Panc1 (cell line): ENCODE measurements around the gene NXPH4. TPM values are rescaled to one million over a fixed set of nuclear protein-coding genes. Genes with fewer than 3 reads are reported as not detected.

Experiments
- ATAC-seq: fragments of 200-7000 bp; cut with Tn5 transposase; 2 replicates; pipeline ENCODE4 v1.9.1; 2020; ENCODE audit warnings: mild to moderate bottlenecking, moderate library complexity
- BruUV-seq: library from RNA; stranded (reverse); fragments of 400-500 nt; replicated peaks from 2 replicates; lab custom pipeline; 2021; lab: Mats Ljungman, UMichigan
- CTCF ChIA-PET: fragments of 300-600 bp; sonication (Branson Sonifier 250); formaldehyde crosslinking; loops from one replicate; lab custom pipeline; 2022; ENCODE audit warnings: antibody characterized with exemption; lab: Charles Lee
- POLR2A ChIA-PET: fragments of 300-600 bp; sonication (Branson Sonifier 250); formaldehyde crosslinking; loops from one replicate; lab custom pipeline; 2022; ENCODE audit warnings: antibody characterized with exemption; lab: Charles Lee
- DNase-seq: peaks from one replicate; pipeline ENCODE4 v3.0.0-alpha.2; 2010; ENCODE audit warnings: low read depth, low spot score
- H3K27ac ChIP-seq: 2 replicates; pipeline ENCODE4 v1.5.1; 2011; ENCODE audit warnings: mild to moderate bottlenecking, low read length, inconsistent platforms
- H3K27me3 ChIP-seq: fragments of 200-500 bp; sonication (Bioruptor generic); 2 replicates; pipeline ENCODE4 v1.6.0; 2014; ENCODE audit warnings: low read length, inconsistent platforms; ENCODE audit not compliant: control insufficient read depth, insufficient read depth
- H3K36me3 ChIP-seq: fragments of 200-500 bp; sonication (Bioruptor generic); 2 replicates; pipeline ENCODE4 v1.5.1; 2014; ENCODE audit warnings: inconsistent platforms, mild to moderate bottlenecking, low read length, moderate library complexity; ENCODE audit not compliant: control insufficient read depth, insufficient read depth
- H3K4me1 ChIP-seq: 2 replicates; pipeline ENCODE4 v1.5.1; 2011; ENCODE audit warnings: inconsistent platforms, mild to moderate bottlenecking, low read length, moderate library complexity; ENCODE audit not compliant: control insufficient read depth, insufficient read depth
- H3K4me3 ChIP-seq, 2 experiments: 2 replicates each; pipeline ENCODE4 v1.5.1; 2011 to 2012; ENCODE audit warnings: low read depth in 2 of 2, low read length in 2 of 2, mild to moderate bottlenecking in 2 of 2, inconsistent platforms in 1 of 2, moderate library complexity in 1 of 2
- H3K9me3 ChIP-seq: fragments of 200-500 bp; sonication (Bioruptor generic); 2 replicates; pipeline ENCODE4 v1.5.1; 2014; ENCODE audit warnings: low read depth, mild to moderate bottlenecking, inconsistent platforms, low read length, moderate library complexity; ENCODE audit not compliant: control insufficient read depth, insufficient read depth
- POLR2AphosphoS5 ChIP-seq: IDR thresholded peaks from 2 replicates; pipeline ENCODE4 v1.6.1; 2012; ENCODE audit warnings: mild to moderate bottlenecking, low read depth, low read length, moderate library complexity
- SIN3A ChIP-seq: IDR thresholded peaks from 2 replicates; pipeline ENCODE4 v1.6.1; 2012; ENCODE audit warnings: low read depth, mild to moderate bottlenecking, low read length, moderate library complexity, borderline replicate concordance; ENCODE audit not compliant: insufficient read depth
- TCF7L2 ChIP-seq: IDR thresholded peaks from 2 replicates; pipeline ENCODE4 v1.6.1; 2011; ENCODE audit warnings: mild to moderate bottlenecking, low read depth, low read length, inconsistent platforms
- in situ Hi-C: cut with HindIII; loops from 2 replicates; pipeline ENCODE4 v1.10.0; 2016; ENCODE audit warnings: low sequenced_read_pairs, low pct_unique_long_range_greater_than_20kb
- intact Hi-C: fragments of 100-400 bp; cut with micrococcal nuclease; formaldehyde crosslinking; loops from one replicate; pipeline ENCODE4 v1.10.0; 2022; ENCODE audit not compliant: unreplicated experiment
- total RNA-seq: library from RNA; stranded (reverse); gene quantifications from one replicate; pipeline ENCODE4 v1.2.1, GENCODE V29; 2021; ENCODE audit not compliant: unreplicated experiment
- TF ChIP-seq, protein P1 (sequence below): fragments of 450-650 bp; IDR thresholded peaks from 2 replicates; pipeline ENCODE4 v1.5.1; 2017; ENCODE audit warnings: mild to moderate bottlenecking
- TF ChIP-seq, protein P2 (sequence below), 2 experiments: IDR thresholded peaks; 2 replicates each; pipeline ENCODE4 v1.6.1; 2011 to 2012; ENCODE audit warnings: low read depth in 2 of 2, control low read depth in 1 of 2, low read length in 1 of 2, mild to moderate bottlenecking in 1 of 2, moderate library complexity in 1 of 2; ENCODE audit not compliant: insufficient read depth in 1 of 2

Gene NXPH4
- total RNA-seq, 1 experiment from 2014 or later, result 2.1 TPM

DNA sequence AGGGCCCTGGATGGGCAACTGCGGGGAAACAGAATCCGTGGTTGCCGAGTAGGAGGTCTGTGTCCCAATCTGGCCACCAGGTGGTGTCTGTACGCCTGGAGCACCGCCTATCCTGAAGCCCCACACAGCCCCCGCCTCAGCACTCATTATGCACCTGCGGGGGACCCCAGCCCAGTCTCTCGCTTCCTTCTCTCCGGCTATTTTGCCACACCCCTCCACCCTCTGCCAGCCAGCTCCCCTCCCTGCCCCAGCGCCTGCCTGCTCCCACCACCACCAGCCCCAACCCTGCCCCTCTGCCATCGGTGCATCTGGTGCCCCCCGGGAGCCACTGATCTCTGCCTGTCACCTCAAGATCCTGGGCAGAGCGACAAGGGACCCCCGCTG lies 2.2 kb upstream of the NXPH4 start:
- ChIA-PET POLR2A (no interaction called here), CTCF (interaction anchor here (0.5 to 2.8 kb wide), 6 partner anchors 10 to 93 kb away, joined by 3 to 26 read pairs (median 8); partner anchors contain the start of gene SHMT2)
- Histone ChIP-seq H3K36me3 (no peaks in the 10 kb centered on the region; the same call in 1 of the 2 replicates), H3K27me3 (peaks cover 10% of the 10 kb centered on the region), H3K27ac (no peak overlapping the region), H3K4me3 (no peak overlapping the region), H3K9me3 (no peaks in the 10 kb centered on the region), H3K4me1 (peaks cover 20% of the 10 kb centered on the region)
- TF ChIP-seq TCF7L2 (no peak), POLR2AphosphoS5 (no peak), SIN3A (no peak)
- TF ChIP-seq, protein P1, sequence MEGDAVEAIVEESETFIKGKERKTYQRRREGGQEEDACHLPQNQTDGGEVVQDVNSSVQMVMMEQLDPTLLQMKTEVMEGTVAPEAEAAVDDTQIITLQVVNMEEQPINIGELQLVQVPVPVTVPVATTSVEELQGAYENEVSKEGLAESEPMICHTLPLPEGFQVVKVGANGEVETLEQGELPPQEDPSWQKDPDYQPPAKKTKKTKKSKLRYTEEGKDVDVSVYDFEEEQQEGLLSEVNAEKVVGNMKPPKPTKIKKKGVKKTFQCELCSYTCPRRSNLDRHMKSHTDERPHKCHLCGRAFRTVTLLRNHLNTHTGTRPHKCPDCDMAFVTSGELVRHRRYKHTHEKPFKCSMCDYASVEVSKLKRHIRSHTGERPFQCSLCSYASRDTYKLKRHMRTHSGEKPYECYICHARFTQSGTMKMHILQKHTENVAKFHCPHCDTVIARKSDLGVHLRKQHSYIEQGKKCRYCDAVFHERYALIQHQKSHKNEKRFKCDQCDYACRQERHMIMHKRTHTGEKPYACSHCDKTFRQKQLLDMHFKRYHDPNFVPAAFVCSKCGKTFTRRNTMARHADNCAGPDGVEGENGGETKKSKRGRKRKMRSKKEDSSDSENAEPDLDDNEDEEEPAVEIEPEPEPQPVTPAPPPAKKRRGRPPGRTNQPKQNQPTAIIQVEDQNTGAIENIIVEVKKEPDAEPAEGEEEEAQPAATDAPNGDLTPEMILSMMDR, result peak; percentile 88
- TF ChIP-seq, protein P2, sequence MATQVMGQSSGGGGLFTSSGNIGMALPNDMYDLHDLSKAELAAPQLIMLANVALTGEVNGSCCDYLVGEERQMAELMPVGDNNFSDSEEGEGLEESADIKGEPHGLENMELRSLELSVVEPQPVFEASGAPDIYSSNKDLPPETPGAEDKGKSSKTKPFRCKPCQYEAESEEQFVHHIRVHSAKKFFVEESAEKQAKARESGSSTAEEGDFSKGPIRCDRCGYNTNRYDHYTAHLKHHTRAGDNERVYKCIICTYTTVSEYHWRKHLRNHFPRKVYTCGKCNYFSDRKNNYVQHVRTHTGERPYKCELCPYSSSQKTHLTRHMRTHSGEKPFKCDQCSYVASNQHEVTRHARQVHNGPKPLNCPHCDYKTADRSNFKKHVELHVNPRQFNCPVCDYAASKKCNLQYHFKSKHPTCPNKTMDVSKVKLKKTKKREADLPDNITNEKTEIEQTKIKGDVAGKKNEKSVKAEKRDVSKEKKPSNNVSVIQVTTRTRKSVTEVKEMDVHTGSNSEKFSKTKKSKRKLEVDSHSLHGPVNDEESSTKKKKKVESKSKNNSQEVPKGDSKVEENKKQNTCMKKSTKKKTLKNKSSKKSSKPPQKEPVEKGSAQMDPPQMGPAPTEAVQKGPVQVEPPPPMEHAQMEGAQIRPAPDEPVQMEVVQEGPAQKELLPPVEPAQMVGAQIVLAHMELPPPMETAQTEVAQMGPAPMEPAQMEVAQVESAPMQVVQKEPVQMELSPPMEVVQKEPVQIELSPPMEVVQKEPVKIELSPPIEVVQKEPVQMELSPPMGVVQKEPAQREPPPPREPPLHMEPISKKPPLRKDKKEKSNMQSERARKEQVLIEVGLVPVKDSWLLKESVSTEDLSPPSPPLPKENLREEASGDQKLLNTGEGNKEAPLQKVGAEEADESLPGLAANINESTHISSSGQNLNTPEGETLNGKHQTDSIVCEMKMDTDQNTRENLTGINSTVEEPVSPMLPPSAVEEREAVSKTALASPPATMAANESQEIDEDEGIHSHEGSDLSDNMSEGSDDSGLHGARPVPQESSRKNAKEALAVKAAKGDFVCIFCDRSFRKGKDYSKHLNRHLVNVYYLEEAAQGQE (IDR thresholded peaks at IDR 0.05; ENCODE audit: insufficient read depth in 1 of 2, low read depth in 2 of 2, low read length in 1 of 2), result no peak
- intact Hi-C loops (no loop called here), in situ Hi-C loops (no loop called here)
- no peak for DNase-seq
- ATAC-seq, result peak; percentile 69
- BruUV-seq, result no TSS peak

DNA sequence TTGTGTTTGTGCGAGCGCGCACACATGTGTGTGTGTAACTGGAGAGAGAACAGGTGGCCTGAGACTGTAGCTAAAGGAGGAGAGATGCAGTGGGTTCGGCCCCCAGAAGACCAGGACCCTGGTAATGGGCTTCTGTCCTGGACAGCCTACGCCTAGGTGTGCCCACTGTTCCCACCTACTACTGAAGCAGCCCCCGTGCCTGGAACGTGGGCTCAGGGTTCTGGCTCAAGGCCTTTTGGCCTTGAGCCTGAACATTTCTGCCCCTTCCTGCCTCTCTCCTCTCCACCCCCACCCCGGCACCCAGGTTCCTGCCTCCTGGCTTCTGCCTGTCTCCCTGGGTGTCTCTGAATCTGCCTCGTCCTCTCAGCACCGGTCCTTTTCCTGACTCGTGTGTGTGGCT lies 1.5 kb upstream of the NXPH4 start:
- Histone ChIP-seq H3K27me3 (peaks cover 10% of the 10 kb centered on the region), H3K4me1 (peaks cover 20% of the 10 kb centered on the region), H3K9me3 (no peaks in the 10 kb centered on the region), H3K4me3 (no peak overlapping the region), H3K27ac (no peak overlapping the region), H3K36me3 (no peaks in the 10 kb centered on the region; the same call in 1 of the 2 replicates)
- CTCF ChIA-PET, result interaction anchor here (2.8 kb wide), 1 partner anchor 27 kb away, joined by 26 read pairs; no protein-coding TSS in a partner anchor
- TF ChIP-seq POLR2AphosphoS5, result no peak
- TF ChIP-seq, protein P1, result no peak
- TF ChIP-seq, protein P2 (IDR thresholded peaks at IDR 0.05; ENCODE audit: insufficient read depth in 1 of 2, low read depth in 2 of 2, low read length in 1 of 2), result no peak
- TF ChIP-seq SIN3A, result no peak
- TF ChIP-seq TCF7L2, result no peak
- no TSS peak for BruUV-seq
- ATAC-seq, result no peak
- intact Hi-C loops (no loop called here), in situ Hi-C loops (no loop called here)
- POLR2A ChIA-PET, result no interaction called here
- DNase-seq, result no peak
